Hindlimb muscle (tissue), 1 donor: Measurements from ENCODE around the gene NDUFS2. TPM values are rescaled to one million over a fixed set of nuclear protein-coding genes. Genes with fewer than 3 reads are reported as not detected.

Experiments used
- DNase-seq: peaks from one replicate; pipeline ENCODE4 v3.0.0-alpha.2; 2013
- polyA plus RNA-seq: library from polyadenylated mRNA; unstranded; fragments of 120-200 nt; gene quantifications from one replicate; pipeline ENCODE4 v1.2.1, GENCODE V29; 2013; ENCODE audit not compliant: insufficient read length

Gene NDUFS2
- polyA plus RNA-seq, result 144 TPM

GRCh38 chr1:161201836-161202712, at the start of gene NDUFS2:
NDUFS2 (plus strand) TSS chr1:161202367; CDS start chr1:161202386, 19 bp downstream.
- peak; percentile 98 for DNase-seq

DNA sequence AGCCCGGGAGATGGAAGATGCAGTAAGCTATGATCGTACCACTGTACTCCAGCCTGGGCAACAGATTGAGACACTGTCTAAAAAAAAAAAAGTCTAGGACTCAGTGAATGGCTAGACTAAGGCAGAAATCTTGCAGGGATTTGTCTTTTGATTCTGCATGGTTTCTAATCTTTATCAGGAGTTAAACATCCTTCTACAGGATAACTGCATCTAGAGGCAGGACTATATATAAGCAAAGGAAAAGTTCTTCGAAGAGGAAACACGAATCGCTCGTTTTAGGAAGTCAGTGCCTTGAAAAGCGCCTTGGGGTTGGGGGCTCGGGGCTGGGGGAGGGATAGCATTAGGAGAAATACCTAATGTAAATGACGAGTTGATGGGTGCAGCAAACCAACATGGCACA, 49.0 kb upstream of the NDUFS2 start:
- DNase-seq, result no peak

DNA sequence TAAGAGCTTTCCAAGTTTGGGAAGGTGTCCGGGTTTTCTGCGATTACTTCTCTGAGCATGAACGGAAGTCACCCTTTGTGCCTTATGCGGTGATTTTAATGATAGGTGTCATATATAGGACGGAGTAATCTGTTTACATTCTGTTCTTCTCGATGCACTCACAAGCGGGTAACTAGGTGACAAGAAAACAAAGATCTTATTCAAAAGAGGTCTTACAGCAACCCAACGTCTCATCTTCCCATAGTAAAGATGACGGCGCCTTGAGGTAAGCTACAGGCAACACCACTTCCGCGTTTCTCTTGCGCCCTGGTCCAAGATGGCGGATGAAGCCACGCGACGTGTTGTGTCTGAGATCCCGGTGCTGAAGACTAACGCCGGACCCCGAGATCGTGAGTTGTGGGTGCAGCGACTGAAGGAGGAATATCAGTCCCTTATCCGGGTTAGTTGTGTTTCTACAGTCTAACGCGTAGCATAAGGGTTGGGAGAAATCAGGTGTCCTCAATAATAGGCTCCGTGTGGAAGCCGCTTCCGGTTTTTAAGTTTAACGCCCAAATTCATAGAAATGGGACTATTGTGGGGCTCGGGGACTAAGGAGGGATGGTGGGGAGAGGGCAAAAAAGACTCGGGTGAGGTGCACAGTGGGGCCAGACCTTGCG, 48.4 kb upstream of the NDUFS2 start, which contains the start of gene UFC1:
TSS of gene UFC1 (plus strand) at position 297 of the 656 bp plus-strand sequence. CDS start at position 317, 20 bp downstream.
- peak; percentile 90 for DNase-seq

- no peak for DNase-seq
These were observed 44.3 kb upstream of the NDUFS2 start for GRCh38 chr1:161157867-161158266.

DNA sequence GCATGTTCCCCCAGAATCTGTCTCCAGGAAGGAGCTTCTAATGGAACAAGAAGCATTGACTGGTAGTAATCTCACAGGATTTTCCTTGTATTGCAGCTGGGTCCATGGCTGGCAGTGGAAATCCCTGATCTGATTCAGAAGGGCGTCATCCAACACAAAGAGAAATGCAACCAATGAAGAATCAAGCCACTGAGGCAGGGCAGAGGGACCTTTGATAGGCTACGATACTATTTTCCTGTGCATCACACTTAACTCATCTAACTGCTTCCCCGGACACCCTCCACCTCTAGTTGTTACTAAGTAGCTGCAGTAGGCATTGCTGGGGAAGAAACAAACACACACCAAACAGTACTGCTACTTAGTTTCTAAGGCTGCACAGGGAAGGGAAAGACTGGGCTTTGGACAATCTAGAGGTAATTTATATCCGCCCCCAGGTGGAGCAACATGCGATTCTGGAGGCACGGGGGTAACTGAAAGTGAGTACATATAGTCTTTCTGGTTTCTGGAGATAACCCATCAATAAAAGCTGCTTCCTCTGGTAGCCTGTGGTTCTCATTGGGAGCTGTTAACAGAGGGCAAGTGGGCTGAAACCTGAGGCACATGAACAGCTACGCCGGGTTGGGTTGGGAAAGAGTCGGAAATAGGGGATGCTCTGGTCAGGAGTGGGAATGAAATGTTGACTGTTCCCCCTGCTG, 43.7 kb upstream of the NDUFS2 start:
- no peak for DNase-seq

DNA sequence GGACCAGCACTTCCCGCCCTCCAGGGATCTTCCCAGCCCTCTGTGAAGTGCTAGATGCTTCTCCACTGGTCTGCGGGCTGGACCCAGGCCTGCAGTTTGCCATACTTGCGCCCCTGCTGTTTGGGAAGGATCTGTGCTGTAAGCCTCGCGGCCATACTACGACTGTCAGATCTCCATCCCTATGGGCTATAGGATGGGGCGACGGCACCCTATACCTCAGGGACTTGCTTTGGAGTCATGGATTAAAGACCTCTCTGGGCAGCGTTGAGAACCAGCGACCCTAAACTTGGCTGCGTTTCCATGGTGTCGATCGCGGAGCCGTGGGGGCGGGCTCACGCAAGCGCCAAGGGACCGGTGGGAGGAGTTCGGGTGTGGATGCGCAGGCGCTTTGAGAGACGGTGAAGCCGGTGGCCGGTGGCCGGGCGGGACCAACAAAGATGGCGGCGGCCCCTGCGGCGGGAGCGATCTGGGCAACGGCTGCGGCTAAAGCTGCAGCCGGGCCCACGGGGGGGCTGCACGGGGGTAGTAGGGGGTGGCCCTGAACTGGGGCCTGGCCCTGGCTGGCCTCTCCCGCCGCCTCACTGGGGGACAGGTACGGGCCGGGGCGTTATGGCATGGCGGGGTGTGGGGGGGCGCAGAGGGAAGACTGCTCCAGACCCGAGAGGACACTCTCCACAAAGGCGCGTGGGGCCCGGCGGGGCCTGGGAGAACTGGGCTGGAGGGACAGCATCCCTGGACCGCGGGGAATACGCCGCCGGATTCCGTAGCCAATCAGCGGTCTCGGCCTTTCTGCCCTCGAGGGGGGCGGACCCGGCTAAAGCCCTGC, 42.9 kb upstream of the NDUFS2 start, which contains the start of gene USP21:
TSS of gene USP21 (plus strand) at position 414 of the 826 bp plus-strand sequence. CDS start 1,141 bp downstream, outside the sequence.
- DNase-seq, result peak; percentile 94

DNA sequence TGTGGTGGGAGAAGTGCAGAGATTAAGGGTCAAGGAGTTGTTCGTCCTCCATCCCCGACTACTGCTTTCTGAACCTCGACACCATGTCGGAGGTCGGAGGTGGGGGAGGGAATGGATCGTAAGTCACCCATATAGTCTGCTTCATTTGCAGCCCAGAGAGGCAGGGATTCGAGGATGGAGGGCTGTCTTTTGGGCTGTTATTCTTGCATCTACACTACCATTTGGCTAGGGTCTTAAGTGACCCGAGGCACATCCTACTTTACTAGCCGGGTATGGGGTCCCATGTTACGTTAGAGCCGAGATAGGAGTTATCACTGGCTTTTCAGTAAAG, 42.3 kb upstream of the NDUFS2 start:
- DNase-seq, result no peak

DNA sequence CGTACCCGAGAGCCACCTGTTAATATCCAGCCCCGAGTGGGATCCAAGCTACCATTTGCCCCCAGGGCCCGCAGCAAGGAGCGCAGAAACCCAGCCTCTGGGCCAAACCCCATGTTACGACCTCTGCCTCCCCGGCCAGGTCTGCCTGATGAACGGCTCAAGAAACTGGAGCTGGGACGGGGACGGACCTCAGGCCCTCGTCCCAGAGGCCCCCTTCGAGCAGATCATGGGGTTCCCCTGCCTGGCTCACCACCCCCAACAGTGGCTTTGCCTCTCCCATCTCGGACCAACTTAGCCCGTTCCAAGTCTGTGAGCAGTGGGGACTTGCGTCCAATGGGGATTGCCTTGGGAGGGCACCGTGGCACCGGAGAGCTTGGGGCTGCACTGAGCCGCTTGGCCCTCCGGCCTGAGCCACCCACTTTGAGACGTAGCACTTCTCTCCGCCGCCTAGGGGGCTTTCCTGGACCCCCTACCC, 41.5 kb upstream of the NDUFS2 start:
- DNase-seq, result no peak

DNA sequence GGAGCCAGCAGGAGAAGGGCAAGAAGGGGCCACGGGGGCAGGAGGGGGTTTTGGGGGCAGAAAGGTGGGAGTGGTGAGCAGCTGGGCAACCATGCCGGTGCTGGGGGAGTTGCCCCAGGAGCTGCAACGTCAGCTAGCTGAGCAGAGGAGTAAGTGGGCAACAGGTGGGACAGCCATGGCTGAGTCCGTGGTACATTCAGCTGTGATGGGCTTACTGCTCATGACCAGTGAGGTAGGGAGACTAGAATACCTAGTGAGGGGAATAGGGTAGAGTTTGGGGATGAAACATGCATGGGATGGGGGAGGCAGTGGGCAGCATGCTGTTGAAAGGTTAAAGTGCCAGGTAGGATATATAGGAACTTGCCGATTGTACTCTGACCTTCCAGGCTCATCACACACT, 40.5 kb upstream of the NDUFS2 start:
- no peak for DNase-seq

DNA sequence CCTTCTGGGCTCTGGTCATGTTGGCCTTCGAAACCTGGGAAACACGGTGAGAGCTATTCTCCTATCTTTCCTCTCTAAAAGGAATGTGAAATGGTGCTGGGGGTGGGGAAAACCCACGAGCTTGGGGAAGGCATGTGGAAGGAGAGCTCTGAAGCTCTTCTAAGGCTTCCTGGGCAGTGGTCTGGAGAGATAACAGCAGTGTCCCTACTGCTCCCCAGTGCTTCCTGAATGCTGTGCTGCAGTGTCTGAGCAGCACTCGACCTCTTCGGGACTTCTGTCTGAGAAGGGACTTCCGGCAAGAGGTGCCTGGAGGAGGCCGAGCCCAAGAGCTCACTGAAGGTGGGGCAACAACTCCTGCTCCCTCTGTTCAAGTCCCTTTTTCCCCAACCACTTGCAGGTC, 40.1 kb upstream of the NDUFS2 start:
- no peak for DNase-seq

GRCh38 chr1:161162806-161163205, 39.4 kb upstream of the NDUFS2 start:
- no peak for DNase-seq

GRCh38 chr1:161163793-161164192, 38.4 kb upstream of the NDUFS2 start:
- DNase-seq, result no peak

GRCh38 chr1:161164901-161165610, 37.1 kb upstream of the NDUFS2 start:
- no peak for DNase-seq

- DNase-seq, result peak; percentile 96
These were observed 36.2 kb upstream of the NDUFS2 start, which contains the start of gene PPOX for GRCh38 chr1:161165742-161166668. PPOX (plus strand) TSS chr1:161166426; CDS start chr1:161166848, 422 bp downstream.

GRCh38 chr1:161166669-161167548, 35.3 kb upstream of the NDUFS2 start:
- no peak for DNase-seq

DNA sequence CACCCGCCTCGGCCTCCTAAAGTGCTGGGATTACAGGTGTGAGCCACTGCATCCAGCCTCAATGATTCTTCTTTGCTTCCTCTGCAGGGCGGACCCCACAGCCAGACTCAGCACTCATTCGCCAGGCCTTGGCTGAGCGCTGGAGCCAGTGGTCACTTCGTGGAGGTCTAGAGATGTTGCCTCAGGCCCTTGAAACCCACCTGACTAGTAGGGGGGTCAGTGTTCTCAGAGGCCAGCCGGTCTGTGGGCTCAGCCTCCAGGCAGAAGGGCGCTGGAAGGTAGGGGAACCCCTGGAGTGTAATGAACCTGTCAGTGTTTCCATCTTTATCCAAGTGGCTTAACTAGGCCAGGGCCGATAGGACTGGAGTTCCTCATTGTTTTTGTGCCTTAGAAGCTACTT, 33.3 kb upstream of the NDUFS2 start:
- DNase-seq, result no peak

- DNase-seq, result no peak
These were observed 31.0 kb upstream of the NDUFS2 start for GRCh38 chr1:161171191-161171590.

- DNase-seq, result no peak
These were observed 30.5 kb upstream of the NDUFS2 start for GRCh38 chr1:161171696-161172095.

- DNase-seq, result no peak
These were observed 29.8 kb upstream of the NDUFS2 start for GRCh38 chr1:161172349-161172748.
